Measurements from ENCODE around the gene FAP.

FAP gene

GRCh38 chr2:162267496-162267895, 24.3 kb upstream of the FAP start:
- Histone ChIP-seq H3K36me3 (ENCODE audit: control insufficient read depth in 2 of 2, insufficient read depth in 1 of 2, low read length in 2 of 2) (peaks cover 0 to 22% of the 10 kb centered on the region in 2 experiments; a peak in 1 of 3 replicates), H3K4me1 (ENCODE audit: control insufficient read depth, insufficient read depth, low read length) (no peaks in the 10 kb centered on the region), H3K27ac (ENCODE audit: extremely low read depth, low read depth, low read length) (no peak overlapping the region), H3K4me3 (ENCODE audit: low read depth, low read length) (no peak overlapping the region), H3K9me3 (ENCODE audit: control insufficient read depth, insufficient read depth, low read depth, low read length) (no peaks in the 10 kb centered on the region)
- no peak for TF ChIP-seq ZNF747 (tag by site-specific recombination; IDR thresholded peaks at IDR 0.05)
- ChIA-PET CTCF (no interaction called here), POLR2A (no interaction called here)

DNA sequence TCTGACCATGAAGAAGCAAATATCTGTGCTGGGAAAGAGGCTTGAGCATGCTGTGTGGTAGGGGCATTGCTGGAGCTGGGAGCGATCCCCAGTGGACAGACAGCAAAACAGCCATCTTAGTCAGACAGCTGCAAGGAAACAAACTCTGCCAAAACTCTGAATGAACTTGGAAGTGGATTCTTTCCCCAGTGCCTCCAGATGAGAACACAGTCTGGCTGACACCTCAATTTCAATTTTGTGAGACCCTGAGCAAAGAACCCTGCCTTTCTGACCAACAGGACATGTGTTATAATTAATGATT, 23.2 kb upstream of the FAP start:
- CTCF ChIA-PET, result interaction anchor here (0.7 to 1.2 kb wide), 2 partner anchors 14 to 925 kb away, joined by 3 to 6 read pairs; no protein-coding TSS in a partner anchor
- H3K4me3 ChIP-seq (ENCODE audit: low read depth, low read length), result no peak overlapping the region
- no peak overlapping the region for H3K27ac ChIP-seq (ENCODE audit: extremely low read depth, low read depth, low read length)
- H3K36me3 ChIP-seq (ENCODE audit: control insufficient read depth in 2 of 2, insufficient read depth in 1 of 2, low read length in 2 of 2), result peaks cover 0 to 15% of the 10 kb centered on the region in 2 experiments; a peak in 1 of 3 replicates
- no peaks in the 10 kb centered on the region for H3K9me3 ChIP-seq (ENCODE audit: control insufficient read depth, insufficient read depth, low read depth, low read length)
- TF ChIP-seq ZNF398 (tag by site-specific recombination; IDR thresholded peaks at IDR 0.05), result no peak
- no peak for TF ChIP-seq HOXD13 (CRISPR knock-in tag; IDR thresholded peaks at IDR 0.05; ENCODE audit: borderline replicate concordance)
- TF ChIP-seq ZNF174 (tag by site-specific recombination; IDR thresholded peaks at IDR 0.05), result no peak
- TF ChIP-seq ZFHX2 (tag by site-specific recombination; conservative IDR thresholded peaks at IDR 0.05), result no peak
- no peak for TF ChIP-seq ZNF184 (tag by site-specific recombination; IDR thresholded peaks at IDR 0.05)
- no peak for TF ChIP-seq ZNF548 (tag by site-specific recombination; IDR thresholded peaks at IDR 0.05)
- TF ChIP-seq, protein P1, sequence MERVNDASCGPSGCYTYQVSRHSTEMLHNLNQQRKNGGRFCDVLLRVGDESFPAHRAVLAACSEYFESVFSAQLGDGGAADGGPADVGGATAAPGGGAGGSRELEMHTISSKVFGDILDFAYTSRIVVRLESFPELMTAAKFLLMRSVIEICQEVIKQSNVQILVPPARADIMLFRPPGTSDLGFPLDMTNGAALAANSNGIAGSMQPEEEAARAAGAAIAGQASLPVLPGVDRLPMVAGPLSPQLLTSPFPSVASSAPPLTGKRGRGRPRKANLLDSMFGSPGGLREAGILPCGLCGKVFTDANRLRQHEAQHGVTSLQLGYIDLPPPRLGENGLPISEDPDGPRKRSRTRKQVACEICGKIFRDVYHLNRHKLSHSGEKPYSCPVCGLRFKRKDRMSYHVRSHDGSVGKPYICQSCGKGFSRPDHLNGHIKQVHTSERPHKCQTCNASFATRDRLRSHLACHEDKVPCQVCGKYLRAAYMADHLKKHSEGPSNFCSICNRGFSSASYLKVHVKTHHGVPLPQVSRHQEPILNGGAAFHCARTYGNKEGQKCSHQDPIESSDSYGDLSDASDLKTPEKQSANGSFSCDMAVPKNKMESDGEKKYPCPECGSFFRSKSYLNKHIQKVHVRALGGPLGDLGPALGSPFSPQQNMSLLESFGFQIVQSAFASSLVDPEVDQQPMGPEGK (tag by site-specific recombination; IDR thresholded peaks at IDR 0.05), result no peak
- no peak for TF ChIP-seq GFI1B (tag by site-specific recombination; IDR thresholded peaks at IDR 0.05)
- TF ChIP-seq ZNF623 (tag by site-specific recombination; IDR thresholded peaks at IDR 0.05), result no peak
- TF ChIP-seq ZNF776 (tag by site-specific recombination; IDR thresholded peaks at IDR 0.05; ENCODE audit: borderline replicate concordance), result no peak
- TF ChIP-seq ZNF280D (tag by site-specific recombination; IDR thresholded peaks at IDR 0.05), result no peak
- TF ChIP-seq, protein P2, sequence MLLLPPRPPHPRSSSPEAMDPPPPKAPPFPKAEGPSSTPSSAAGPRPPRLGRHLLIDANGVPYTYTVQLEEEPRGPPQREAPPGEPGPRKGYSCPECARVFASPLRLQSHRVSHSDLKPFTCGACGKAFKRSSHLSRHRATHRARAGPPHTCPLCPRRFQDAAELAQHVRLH (tag by site-specific recombination; IDR thresholded peaks at IDR 0.05), result no peak
- TF ChIP-seq ZNF777 (tag by site-specific recombination; IDR thresholded peaks at IDR 0.05; ENCODE audit: borderline replicate concordance), result no peak
- no peak for TF ChIP-seq ZNF341 (tag by site-specific recombination; IDR thresholded peaks at IDR 0.05; ENCODE audit: low read depth)
- TF ChIP-seq ZBTB48 (tag by site-specific recombination; IDR thresholded peaks at IDR 0.05), result no peak
- no peak for TF ChIP-seq ZNF521 (tag by site-specific recombination; IDR thresholded peaks at IDR 0.05)
- TF ChIP-seq, protein P3, sequence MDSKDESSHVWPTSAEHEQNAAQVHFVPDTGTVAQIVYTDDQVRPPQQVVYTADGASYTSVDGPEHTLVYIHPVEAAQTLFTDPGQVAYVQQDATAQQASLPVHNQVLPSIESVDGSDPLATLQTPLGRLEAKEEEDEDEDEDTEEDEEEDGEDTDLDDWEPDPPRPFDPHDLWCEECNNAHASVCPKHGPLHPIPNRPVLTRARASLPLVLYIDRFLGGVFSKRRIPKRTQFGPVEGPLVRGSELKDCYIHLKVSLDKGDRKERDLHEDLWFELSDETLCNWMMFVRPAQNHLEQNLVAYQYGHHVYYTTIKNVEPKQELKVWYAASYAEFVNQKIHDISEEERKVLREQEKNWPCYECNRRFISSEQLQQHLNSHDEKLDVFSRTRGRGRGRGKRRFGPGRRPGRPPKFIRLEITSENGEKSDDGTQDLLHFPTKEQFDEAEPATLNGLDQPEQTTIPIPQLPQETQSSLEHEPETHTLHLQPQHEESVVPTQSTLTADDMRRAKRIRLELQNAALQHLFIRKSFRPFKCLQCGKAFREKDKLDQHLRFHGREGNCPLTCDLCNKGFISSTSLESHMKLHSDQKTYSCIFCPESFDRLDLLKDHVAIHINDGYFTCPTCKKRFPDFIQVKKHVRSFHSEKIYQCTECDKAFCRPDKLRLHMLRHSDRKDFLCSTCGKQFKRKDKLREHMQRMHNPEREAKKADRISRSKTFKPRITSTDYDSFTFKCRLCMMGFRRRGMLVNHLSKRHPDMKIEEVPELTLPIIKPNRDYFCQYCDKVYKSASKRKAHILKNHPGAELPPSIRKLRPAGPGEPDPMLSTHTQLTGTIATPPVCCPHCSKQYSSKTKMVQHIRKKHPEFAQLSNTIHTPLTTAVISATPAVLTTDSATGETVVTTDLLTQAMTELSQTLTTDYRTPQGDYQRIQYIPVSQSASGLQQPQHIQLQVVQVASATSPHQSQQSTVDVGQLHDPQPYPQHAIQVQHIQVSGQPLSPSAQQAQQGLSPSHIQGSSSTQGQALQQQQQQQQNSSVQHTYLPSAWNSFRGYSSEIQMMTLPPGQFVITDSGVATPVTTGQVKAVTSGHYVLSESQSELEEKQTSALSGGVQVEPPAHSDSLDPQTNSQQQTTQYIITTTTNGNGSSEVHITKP (tag by site-specific recombination; IDR thresholded peaks at IDR 0.05), result no peak
- no peak for TF ChIP-seq ZNF202 (tag by site-specific recombination; IDR thresholded peaks at IDR 0.05; ENCODE audit: borderline replicate concordance)
- TF ChIP-seq ZNF585B (tag by site-specific recombination; IDR thresholded peaks at IDR 0.05), result no peak
- no peak for TF ChIP-seq PBX3 (CRISPR knock-in tag; IDR thresholded peaks at IDR 0.05)
- H3K4me1 ChIP-seq (ENCODE audit: control insufficient read depth, insufficient read depth, low read length), result no peaks in the 10 kb centered on the region
- POLR2A ChIA-PET, result no interaction called here

Measured in HEK293 (cell line).